ENCODE results near the gene NUDT1.

NUDT1 gene

GRCh38 chr7:2230882-2231281 lies 11.1 kb upstream of the NUDT1 start:
- TF ChIP-seq CTCF (IDR thresholded peaks at IDR 0.05; ENCODE audit: extremely low read depth, insufficient read depth, missing control alignments) = no peak
- no peak for DNase-seq (ENCODE audit: low spot score)
- in situ Hi-C loops (cut with MboI; ENCODE audit: low pct_unique_long_range_greater_than_20kb, low sequenced_read_pairs, unreplicated experiment) = loop anchor here (10.0 kb wide), 1 partner anchor 114 kb away; no protein-coding TSS in a partner anchor

DNA sequence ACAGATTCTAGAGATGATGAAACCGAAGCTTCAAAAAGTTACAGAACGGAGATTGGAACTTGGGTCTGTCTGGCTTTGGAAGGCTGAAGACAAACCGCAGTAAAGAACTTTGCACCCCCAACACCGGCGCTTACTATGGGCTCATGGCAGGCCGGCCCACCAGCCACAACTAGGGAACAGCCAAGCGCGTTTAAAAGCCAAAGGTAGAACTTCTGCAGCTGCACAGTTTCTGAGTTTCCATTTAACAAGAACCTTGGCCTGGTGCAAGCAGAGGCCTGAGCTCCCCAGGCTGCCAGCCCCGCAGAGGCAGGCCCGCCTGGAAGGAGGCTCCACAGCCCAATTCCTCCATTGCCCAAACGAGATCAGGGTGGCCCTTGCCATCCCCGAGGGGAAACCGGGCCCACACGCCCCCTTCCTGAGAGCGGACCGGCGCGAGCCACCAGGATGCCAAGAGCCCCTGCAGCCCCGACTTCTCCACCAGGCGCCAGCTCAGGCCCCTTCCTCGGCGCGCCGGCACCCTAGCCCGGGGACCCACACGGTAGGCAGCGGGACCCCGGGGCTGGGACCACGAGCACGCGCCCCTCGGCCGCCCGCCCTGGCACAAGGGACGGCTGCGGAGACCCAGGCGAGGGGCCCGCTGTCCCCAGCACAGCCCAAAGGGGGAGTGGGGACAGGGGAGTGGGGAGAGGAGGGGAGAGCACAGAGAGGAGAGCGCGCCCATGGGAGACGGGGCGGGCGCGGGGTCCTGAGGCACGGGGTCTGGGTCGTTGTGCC lies 9.8 kb upstream of the NUDT1 start:
- DNase-seq (ENCODE audit: low spot score) = peak; percentile 54
- in situ Hi-C loops (cut with MboI; ENCODE audit: low pct_unique_long_range_greater_than_20kb, low sequenced_read_pairs, unreplicated experiment) = loop anchor here (10.0 kb wide), 1 partner anchor 113 kb away; no protein-coding TSS in a partner anchor
- no peak for TF ChIP-seq CTCF (IDR thresholded peaks at IDR 0.05; ENCODE audit: extremely low read depth, insufficient read depth, missing control alignments)

- no peak for TF ChIP-seq CTCF (IDR thresholded peaks at IDR 0.05; ENCODE audit: extremely low read depth, insufficient read depth, missing control alignments)
- in situ Hi-C loops (cut with MboI; ENCODE audit: low pct_unique_long_range_greater_than_20kb, low sequenced_read_pairs, unreplicated experiment) = loop anchor here (10.0 kb wide), 1 partner anchor 112 kb away; no protein-coding TSS in a partner anchor
- DNase-seq (ENCODE audit: low spot score) = peak; percentile 94
Observed at GRCh38 chr7:2232766-2233520, 9.1 kb upstream of the NUDT1 start, which contains the start of gene MAD1L1. TSS of gene MAD1L1 (minus strand) at chr7:2232945. CDS start at chr7:2230133, 2,812 bp downstream.

DNA sequence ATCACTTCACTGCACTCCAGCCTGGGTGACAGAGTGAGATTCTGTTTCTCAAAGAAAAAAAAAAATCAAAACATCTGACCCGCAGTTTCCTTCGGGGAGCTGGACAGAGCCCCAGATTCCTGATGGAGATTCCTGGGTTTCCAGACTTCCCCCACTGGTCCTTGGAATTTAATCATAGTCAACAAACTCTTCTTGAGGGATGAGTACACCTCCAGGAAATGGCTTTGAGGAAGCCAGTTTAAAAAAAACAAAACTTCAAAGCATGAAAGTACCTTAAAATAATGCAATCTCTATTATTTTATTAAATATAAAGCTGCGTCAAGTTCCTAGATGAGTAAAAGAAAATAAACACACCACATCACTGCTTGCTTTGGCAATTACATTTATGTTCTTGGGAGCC lies 8.1 kb upstream of the NUDT1 start:
- no peak for TF ChIP-seq CTCF (IDR thresholded peaks at IDR 0.05; ENCODE audit: extremely low read depth, insufficient read depth, missing control alignments)
- no peak for DNase-seq (ENCODE audit: low spot score)
- in situ Hi-C loops (cut with MboI; ENCODE audit: low pct_unique_long_range_greater_than_20kb, low sequenced_read_pairs, unreplicated experiment) = loop anchor here (10.0 kb wide), 1 partner anchor 111 kb away; no protein-coding TSS in a partner anchor

DNA sequence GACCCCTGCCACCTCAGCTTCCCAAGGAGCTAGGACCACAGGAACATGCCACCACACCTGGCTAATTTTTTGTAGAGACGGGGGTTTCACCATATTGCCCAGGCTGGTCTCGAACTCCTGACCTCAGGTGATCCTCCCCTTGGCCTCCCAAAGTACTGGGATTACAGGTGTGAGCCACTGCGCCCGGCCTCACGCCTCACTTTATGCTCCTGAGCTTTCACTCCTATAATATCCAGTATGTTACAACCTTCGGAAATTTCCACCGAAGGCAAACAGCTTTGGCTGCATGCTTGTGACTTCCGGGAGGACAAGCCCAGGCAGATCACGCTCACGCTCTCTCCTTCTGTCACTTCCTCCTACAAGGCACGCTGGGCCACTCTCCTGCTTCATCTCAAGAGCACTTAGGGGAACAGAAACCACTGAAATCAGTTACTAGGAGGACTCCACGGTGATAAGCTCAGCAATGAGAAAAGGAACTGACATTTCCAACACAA lies 4.9 kb upstream of the NUDT1 start:
- in situ Hi-C loops (cut with MboI; ENCODE audit: low pct_unique_long_range_greater_than_20kb, low sequenced_read_pairs, unreplicated experiment) = loop anchor here (10.0 kb wide), 1 partner anchor 108 kb away; no protein-coding TSS in a partner anchor
- DNase-seq (ENCODE audit: low spot score) = peak; percentile 84
- no peak for TF ChIP-seq CTCF (IDR thresholded peaks at IDR 0.05; ENCODE audit: extremely low read depth, insufficient read depth, missing control alignments)

DNA sequence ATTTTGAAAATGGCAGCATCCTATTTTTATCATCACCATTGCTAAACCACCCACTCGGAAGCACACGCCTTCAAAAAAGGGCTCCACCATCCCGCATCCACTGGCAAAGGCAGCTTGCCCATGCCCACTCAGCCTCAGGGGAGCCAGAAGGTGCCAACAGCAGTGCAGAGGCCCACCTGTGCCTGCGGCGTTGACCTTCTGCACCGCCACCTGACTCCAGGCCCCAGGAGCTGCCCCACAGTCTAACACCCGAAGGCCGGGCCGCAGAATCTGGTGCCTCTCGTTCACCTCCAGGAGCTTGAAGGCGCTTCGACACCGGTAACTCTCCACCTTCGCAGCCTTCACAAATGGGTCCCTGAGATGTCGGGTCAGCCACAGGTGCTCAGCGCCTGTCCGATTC lies 2.8 kb upstream of the NUDT1 start:
- in situ Hi-C loops (cut with MboI; ENCODE audit: low pct_unique_long_range_greater_than_20kb, low sequenced_read_pairs, unreplicated experiment) = loop anchor here (10.0 kb wide), 1 partner anchor 106 kb away; no protein-coding TSS in a partner anchor
- no peak for TF ChIP-seq CTCF (IDR thresholded peaks at IDR 0.05; ENCODE audit: extremely low read depth, insufficient read depth, missing control alignments)

More for the DNA sequence above, 2.8 kb upstream of the NUDT1 start:
- no peak for DNase-seq (ENCODE audit: low spot score)

Data from GM13977 (cell line).